Fibroblast of lung (primary cell): ENCODE results near the gene ATP6V1G2.

Source experiments
- CTCF ChIP-seq, 2 donors: IDR thresholded peaks in 1 of 2; conservative IDR thresholded peaks in 1 of 2; 1 replicate in 1 of 2; 2 replicates in 1 of 2; pipeline ENCODE4 v1.5.1; 2011 to 2012; ENCODE audit warnings: low read length in 2 of 2, control low read depth in 1 of 2, inconsistent platforms in 1 of 2, low read depth in 1 of 2, mild to moderate bottlenecking in 1 of 2
- EZH2 ChIP-seq: IDR thresholded peaks from 2 replicates; pipeline ENCODE4 v1.5.1; 2012; ENCODE audit warnings: low read length, control low read depth, mild to moderate bottlenecking; ENCODE audit errors: missing control alignments

- TF ChIP-seq CTCF (conservative IDR thresholded peaks at IDR 0.05 in 1 of 2, IDR thresholded peaks at IDR 0.05 in 1 of 2; ENCODE audit: low read depth in 1 of 2, low read length in 2 of 2) (no peak), EZH2 (no peak)
Observed at GRCh38 chr6:31495580-31495979, 50.8 kb downstream of the ATP6V1G2 start.
